GM12878 (cell line): ENCODE data around the gene ITGB5. TPM values are rescaled to one million over a fixed set of nuclear protein-coding genes. Genes with fewer than 3 reads are reported as not detected.

Experiments
- ATAC-seq: fragments of 200-7000 bp; cut with Tn5 transposase; 3 replicates; pipeline ENCODE4 v1.9.1; 2020; ENCODE audit warnings: mild to moderate bottlenecking, moderate library complexity
- BruUV-seq: library from RNA; stranded (reverse); fragments of 400-500 nt; replicated peaks from 2 replicates; lab custom pipeline; 2021; lab: Mats Ljungman, UMichigan
- CTCF ChIA-PET: fragments of 300-600 bp; sonication (Branson Sonifier 250); formaldehyde crosslinking; extraction: SDS; loops from one replicate; lab custom pipeline; 2021; ENCODE audit warnings: inconsistent platforms; lab: Yijun Ruan, JAX
- POLR2A ChIA-PET: fragments of 350-600 bp; formaldehyde crosslinking; extraction: SDS; loops from one replicate; lab custom pipeline; 2021; ENCODE audit warnings: inconsistent platforms; lab: Charles Lee
- RAD21 ChIA-PET: fragments of 300-600 bp; sonication (Branson Sonifier 250); formaldehyde crosslinking; loops from one replicate; lab custom pipeline; 2023; ENCODE audit warnings: antibody characterized with exemption; ENCODE audit not compliant: unreplicated experiment; lab: Charles Lee
- SMC1A ChIA-PET: fragments of 300-600 bp; sonication (Branson Sonifier 250); formaldehyde crosslinking; loops from one replicate; lab custom pipeline; 2023; ENCODE audit not compliant: unreplicated experiment, uncharacterized antibody; lab: Charles Lee
- DNase-seq: peaks from one replicate; pipeline ENCODE4 v3.0.0-alpha.2; 2011; ENCODE audit warnings: low read depth, low spot score
- FAIRE-seq: peaks from 3 replicates; lab custom pipeline; 2011; peaks lifted over from hg19 to GRCh38; lab: Jason Lieb, UNC
- H2AFZ ChIP-seq: 2 replicates; pipeline ENCODE4 v1.6.0; 2011; ENCODE audit warnings: low read depth, low read length, control low read depth; ENCODE audit not compliant: control insufficient read depth
- H3K27ac ChIP-seq: 2 replicates; pipeline ENCODE4 v1.5.1; 2011; ENCODE audit warnings: control low read depth; ENCODE audit not compliant: control insufficient read depth, insufficient read depth
- H3K27me3 ChIP-seq, 2 experiments: replicated peaks in 1 of 2; 2 replicates each; pipeline versions ENCODE4 v1.6.0 to v1.6.1; 2011; ENCODE audit warnings: low read length in 1 of 2; ENCODE audit not compliant: control insufficient read depth in 2 of 2, insufficient read depth in 2 of 2
- H3K36me3 ChIP-seq, 2 experiments: 2 replicates each; pipeline ENCODE4 v1.5.1; 2011; ENCODE audit warnings: low read length in 1 of 2; ENCODE audit not compliant: control insufficient read depth in 2 of 2, insufficient read depth in 2 of 2
- H3K4me1 ChIP-seq: 2 replicates; pipeline ENCODE4 v1.6.1; 2011; ENCODE audit warnings: mild to moderate bottlenecking, low read length, moderate library complexity, mixed read lengths; ENCODE audit not compliant: control insufficient read depth, insufficient read depth
- H3K4me2 ChIP-seq: 2 replicates; pipeline ENCODE4 v1.6.0; 2011; ENCODE audit warnings: control low read depth; ENCODE audit not compliant: control insufficient read depth, insufficient read depth
- H3K4me3 ChIP-seq: fragments of 200-600 bp; sonication (generic); 2 replicates; pipeline ENCODE4 v1.5.1; 2016
- H3K79me2 ChIP-seq: 2 replicates; pipeline ENCODE4 v1.6.0; 2011; ENCODE audit warnings: low read length; ENCODE audit not compliant: control insufficient read depth, insufficient read depth
- H3K9ac ChIP-seq: 2 replicates; pipeline ENCODE4 v1.8.0; 2011; ENCODE audit warnings: low read length, control low read depth, mixed read lengths; ENCODE audit not compliant: control insufficient read depth, insufficient read depth
- H3K9me3 ChIP-seq: replicated peaks from 3 replicates; pipeline ENCODE4 v1.5.1; 2011; ENCODE audit warnings: mild to moderate bottlenecking, low read length; ENCODE audit not compliant: control insufficient read depth, insufficient read depth
- H4K20me1 ChIP-seq: 2 replicates; pipeline ENCODE4 v1.6.0; 2011; ENCODE audit not compliant: control insufficient read depth, insufficient read depth
- BCL11A ChIP-seq: IDR thresholded peaks from 2 replicates; pipeline ENCODE4 v1.6.1; 2011; ENCODE audit warnings: low read depth, low read length
- CEBPB ChIP-seq, 2 experiments: fragments of 150-350 bp in 1 of 2; IDR thresholded peaks; 2 replicates each; pipeline ENCODE4 v1.6.1; 2012 to 2014; ENCODE audit warnings: low read depth in 2 of 2, low read length in 2 of 2, borderline replicate concordance in 1 of 2, inconsistent platforms in 1 of 2
- ESRRA ChIP-seq: IDR thresholded peaks from 2 replicates; pipeline ENCODE4 v1.6.1; 2012; ENCODE audit warnings: mild to moderate bottlenecking, low read length, improper control_type of control experiment
- HCFC1 ChIP-seq: fragments of 150-350 bp; IDR thresholded peaks from 2 replicates; pipeline ENCODE4 v1.6.1; 2014; ENCODE audit warnings: low read length
- NR2C2 ChIP-seq: IDR thresholded peaks from 2 replicates; pipeline ENCODE4 v1.6.1; 2011; ENCODE audit warnings: borderline replicate concordance, low read depth; ENCODE audit not compliant: control insufficient read depth, insufficient read length
- RAD51 ChIP-seq: fragments of 450-650 bp; IDR thresholded peaks from 2 replicates; pipeline ENCODE4 v1.6.1; 2016; ENCODE audit warnings: moderate library complexity, mild to moderate bottlenecking, inconsistent platforms
- RBBP5 ChIP-seq: fragments of 200-600 bp; sonication (generic); conservative IDR thresholded peaks from 2 replicates; pipeline ENCODE4 v1.6.1; 2016
- RELA ChIP-seq: fragments of 450-650 bp; IDR thresholded peaks from 2 replicates; pipeline ENCODE4 v1.8.0; 2014; ENCODE audit warnings: borderline replicate concordance; ENCODE audit not compliant: partially characterized antibody
- SMAD5 ChIP-seq: IDR thresholded peaks from 2 replicates; pipeline ENCODE4 v1.6.1; 2016; ENCODE audit warnings: antibody characterized with exemption, low read depth
- SMARCA5 ChIP-seq: fragments of 450-650 bp; IDR thresholded peaks from 2 replicates; pipeline ENCODE4 v1.6.1; 2017; ENCODE audit warnings: mild to moderate bottlenecking
- SPI1 ChIP-seq: IDR thresholded peaks from 2 replicates; pipeline ENCODE4 v1.6.1; 2011; ENCODE audit warnings: low read depth, mild to moderate bottlenecking, low read length, moderate library complexity, borderline replicate concordance; ENCODE audit not compliant: insufficient read depth
- SREBF1 ChIP-seq: IDR thresholded peaks from 2 replicates; pipeline ENCODE4 v1.6.1; 2012; ENCODE audit warnings: mild to moderate bottlenecking, low read length
- STAT3 ChIP-seq: IDR thresholded peaks from 2 replicates; pipeline ENCODE4 v1.6.1; 2011; ENCODE audit warnings: low read depth, low read length, improper control_type of control experiment
- WRNIP1 ChIP-seq: IDR thresholded peaks from 2 replicates; pipeline ENCODE4 v1.6.1; 2011; ENCODE audit warnings: low read depth, low read length, improper control_type of control experiment, borderline replicate concordance
- WGBS: methylation state at CpG from one replicate; pipeline ENCODE4 v1.1.6; 2016; ENCODE audit warnings: low lambda C conversion rate; ENCODE audit not compliant: insufficient replicate concordance, insufficient coverage; ENCODE audit errors: missing lambda C conversion rate; 5-methylcytosine and 5-hydroxymethylcytosine counted together
- in situ Hi-C: fragments of 300-500 bp; cut with MboI; formaldehyde crosslinking; loops from 9 replicates; pipeline ENCODE4 v1.14.3; 2018; ENCODE audit warnings: mixed read lengths
- intact Hi-C: fragments of 100-400 bp; cut with micrococcal nuclease; formaldehyde crosslinking; loops from one replicate; pipeline ENCODE4 v1.14.2; 2022; ENCODE audit not compliant: unreplicated experiment
- polyA plus RNA-seq, 11 experiments: library from polyadenylated mRNA; depleted of rRNA in 4 of 11; unstranded in 6 of 11; stranded (reverse) in 5 of 11; fragments of >200 nt; fragmentation: Nextera tagmentation in 4 of 11; fragmentation: Illumina TruSeq in 1 of 11; extraction: Ambion mirVana in 4 of 11; extraction: Trizol in 1 of 11; gene quantifications; 1 replicate in 1 of 11; 2 replicates in 10 of 11; pipeline versions ENCODE4 v1.2.1 to v1.2.3, GENCODE V29; 2011 to 2016; ENCODE audit warnings: inconsistent platforms in 2 of 11, missing spikeins in 2 of 11, low read depth in 1 of 11
- total RNA-seq, 4 experiments: library from RNA; depleted of rRNA in 3 of 4; stranded (reverse); fragments of >200 nt in 3 of 4; fragmentation: Illumina TruSeq in 1 of 4; extraction: Trizol in 1 of 4; gene quantifications; 2 replicates each; pipeline versions ENCODE4 v1.2.1 to v1.2.3, GENCODE V29; 2013 to 2021
- TF ChIP-seq, protein P1 (sequence below): fragments of 450-650 bp; IDR thresholded peaks from 2 replicates; pipeline ENCODE4 v1.6.1; 2017; ENCODE audit warnings: mild to moderate bottlenecking, moderate library complexity
- TF ChIP-seq, protein P2 (sequence below): fragments of 450-650 bp; formaldehyde crosslinking; IDR thresholded peaks from 2 replicates; pipeline ENCODE4 v1.4.0; 2020; ENCODE audit warnings: mild to moderate bottlenecking, moderate library complexity
- TF ChIP-seq, protein P3 (sequence below): fragments of 450-650 bp; IDR thresholded peaks from 2 replicates; pipeline ENCODE4 v1.6.1; 2017; ENCODE audit warnings: borderline replicate concordance

The ITGB5 gene
- total and polyA plus RNA-seq, 10 of the 15 experiments (the other 5 are each of a cell fraction or from before 2014, with no cell fraction given), result 0.05 to 10.0 (median 0.83) TPM; not detected in 2

DNA sequence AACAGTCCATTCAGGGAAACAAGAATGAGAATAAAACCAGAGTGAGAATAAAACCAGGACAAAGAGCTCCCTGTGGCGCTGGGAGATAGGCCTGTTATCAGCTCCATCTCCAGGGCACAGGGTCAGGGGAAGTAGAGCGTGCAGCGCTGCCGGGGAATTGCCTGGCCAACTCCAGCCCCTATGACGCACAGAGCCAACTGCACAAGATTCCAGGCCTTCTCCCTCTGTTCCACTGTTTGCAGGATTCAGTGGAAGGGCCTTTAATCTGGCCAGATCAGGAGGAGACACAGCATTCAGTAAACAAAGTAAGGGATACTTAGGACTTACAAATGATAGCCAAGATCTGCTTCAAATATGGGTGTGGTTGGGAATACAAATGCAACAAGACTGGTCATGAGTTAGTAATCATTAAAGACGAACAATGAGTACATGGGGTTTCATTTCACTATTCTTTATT lies 49.4 kb downstream of the ITGB5 start:
- in situ Hi-C loops, result no loop called here
- TF ChIP-seq RELA (no peak), HCFC1 (no peak), SPI1 (no peak), RAD51 (no peak), SREBF1 (no peak), SMAD5 (no peak), BCL11A (no peak), STAT3 (no peak), SMARCA5 (no peak), RBBP5 (no peak), NR2C2 (no peak), ESRRA (no peak), WRNIP1 (no peak), CEBPB (IDR thresholded peaks at IDR 0.05; ENCODE audit: borderline replicate concordance in 1 of 2, low read depth in 2 of 2, low read length in 2 of 2) (no peak)
- TF ChIP-seq, protein P1, sequence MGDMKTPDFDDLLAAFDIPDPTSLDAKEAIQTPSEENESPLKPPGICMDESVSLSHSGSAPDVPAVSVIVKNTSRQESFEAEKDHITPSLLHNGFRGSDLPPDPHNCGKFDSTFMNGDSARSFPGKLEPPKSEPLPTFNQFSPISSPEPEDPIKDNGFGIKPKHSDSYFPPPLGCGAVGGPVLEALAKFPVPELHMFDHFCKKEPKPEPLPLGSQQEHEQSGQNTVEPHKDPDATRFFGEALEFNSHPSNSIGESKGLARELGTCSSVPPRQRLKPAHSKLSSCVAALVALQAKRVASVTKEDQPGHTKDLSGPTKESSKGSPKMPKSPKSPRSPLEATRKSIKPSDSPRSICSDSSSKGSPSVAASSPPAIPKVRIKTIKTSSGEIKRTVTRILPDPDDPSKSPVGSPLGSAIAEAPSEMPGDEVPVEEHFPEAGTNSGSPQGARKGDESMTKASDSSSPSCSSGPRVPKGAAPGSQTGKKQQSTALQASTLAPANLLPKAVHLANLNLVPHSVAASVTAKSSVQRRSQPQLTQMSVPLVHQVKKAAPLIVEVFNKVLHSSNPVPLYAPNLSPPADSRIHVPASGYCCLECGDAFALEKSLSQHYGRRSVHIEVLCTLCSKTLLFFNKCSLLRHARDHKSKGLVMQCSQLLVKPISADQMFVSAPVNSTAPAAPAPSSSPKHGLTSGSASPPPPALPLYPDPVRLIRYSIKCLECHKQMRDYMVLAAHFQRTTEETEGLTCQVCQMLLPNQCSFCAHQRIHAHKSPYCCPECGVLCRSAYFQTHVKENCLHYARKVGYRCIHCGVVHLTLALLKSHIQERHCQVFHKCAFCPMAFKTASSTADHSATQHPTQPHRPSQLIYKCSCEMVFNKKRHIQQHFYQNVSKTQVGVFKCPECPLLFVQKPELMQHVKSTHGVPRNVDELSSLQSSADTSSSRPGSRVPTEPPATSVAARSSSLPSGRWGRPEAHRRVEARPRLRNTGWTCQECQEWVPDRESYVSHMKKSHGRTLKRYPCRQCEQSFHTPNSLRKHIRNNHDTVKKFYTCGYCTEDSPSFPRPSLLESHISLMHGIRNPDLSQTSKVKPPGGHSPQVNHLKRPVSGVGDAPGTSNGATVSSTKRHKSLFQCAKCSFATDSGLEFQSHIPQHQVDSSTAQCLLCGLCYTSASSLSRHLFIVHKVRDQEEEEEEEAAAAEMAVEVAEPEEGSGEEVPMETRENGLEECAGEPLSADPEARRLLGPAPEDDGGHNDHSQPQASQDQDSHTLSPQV, result no peak
- TF ChIP-seq, protein P2, sequence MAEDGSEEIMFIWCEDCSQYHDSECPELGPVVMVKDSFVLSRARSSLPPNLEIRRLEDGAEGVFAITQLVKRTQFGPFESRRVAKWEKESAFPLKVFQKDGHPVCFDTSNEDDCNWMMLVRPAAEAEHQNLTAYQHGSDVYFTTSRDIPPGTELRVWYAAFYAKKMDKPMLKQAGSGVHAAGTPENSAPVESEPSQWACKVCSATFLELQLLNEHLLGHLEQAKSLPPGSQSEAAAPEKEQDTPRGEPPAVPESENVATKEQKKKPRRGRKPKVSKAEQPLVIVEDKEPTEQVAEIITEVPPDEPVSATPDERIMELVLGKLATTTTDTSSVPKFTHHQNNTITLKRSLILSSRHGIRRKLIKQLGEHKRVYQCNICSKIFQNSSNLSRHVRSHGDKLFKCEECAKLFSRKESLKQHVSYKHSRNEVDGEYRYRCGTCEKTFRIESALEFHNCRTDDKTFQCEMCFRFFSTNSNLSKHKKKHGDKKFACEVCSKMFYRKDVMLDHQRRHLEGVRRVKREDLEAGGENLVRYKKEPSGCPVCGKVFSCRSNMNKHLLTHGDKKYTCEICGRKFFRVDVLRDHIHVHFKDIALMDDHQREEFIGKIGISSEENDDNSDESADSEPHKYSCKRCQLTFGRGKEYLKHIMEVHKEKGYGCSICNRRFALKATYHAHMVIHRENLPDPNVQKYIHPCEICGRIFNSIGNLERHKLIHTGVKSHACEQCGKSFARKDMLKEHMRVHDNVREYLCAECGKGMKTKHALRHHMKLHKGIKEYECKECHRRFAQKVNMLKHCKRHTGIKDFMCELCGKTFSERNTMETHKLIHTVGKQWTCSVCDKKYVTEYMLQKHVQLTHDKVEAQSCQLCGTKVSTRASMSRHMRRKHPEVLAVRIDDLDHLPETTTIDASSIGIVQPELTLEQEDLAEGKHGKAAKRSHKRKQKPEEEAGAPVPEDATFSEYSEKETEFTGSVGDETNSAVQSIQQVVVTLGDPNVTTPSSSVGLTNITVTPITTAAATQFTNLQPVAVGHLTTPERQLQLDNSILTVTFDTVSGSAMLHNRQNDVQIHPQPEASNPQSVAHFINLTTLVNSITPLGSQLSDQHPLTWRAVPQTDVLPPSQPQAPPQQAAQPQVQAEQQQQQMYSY (CRISPR knock-in tag), result no peak
- TF ChIP-seq, protein P3, sequence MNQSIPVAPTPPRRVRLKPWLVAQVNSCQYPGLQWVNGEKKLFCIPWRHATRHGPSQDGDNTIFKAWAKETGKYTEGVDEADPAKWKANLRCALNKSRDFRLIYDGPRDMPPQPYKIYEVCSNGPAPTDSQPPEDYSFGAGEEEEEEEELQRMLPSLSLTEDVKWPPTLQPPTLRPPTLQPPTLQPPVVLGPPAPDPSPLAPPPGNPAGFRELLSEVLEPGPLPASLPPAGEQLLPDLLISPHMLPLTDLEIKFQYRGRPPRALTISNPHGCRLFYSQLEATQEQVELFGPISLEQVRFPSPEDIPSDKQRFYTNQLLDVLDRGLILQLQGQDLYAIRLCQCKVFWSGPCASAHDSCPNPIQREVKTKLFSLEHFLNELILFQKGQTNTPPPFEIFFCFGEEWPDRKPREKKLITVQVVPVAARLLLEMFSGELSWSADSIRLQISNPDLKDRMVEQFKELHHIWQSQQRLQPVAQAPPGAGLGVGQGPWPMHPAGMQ, result no peak
- H3K79me2 ChIP-seq, result no peaks in the 10 kb centered on the region
- FAIRE-seq (no peak), DNase-seq (no peak), ATAC-seq (no peak)
- WGBS, result 74% methylated on average over 6 of the region's 6 CpGs
- no peaks in the 10 kb centered on the region for H4K20me1 ChIP-seq
- no peak overlapping the region for H3K4me2 ChIP-seq
- H3K27ac ChIP-seq, result no peak overlapping the region
- intact Hi-C loops, result no loop called here
- no peaks in the 10 kb centered on the region for H3K9me3 ChIP-seq
- no peaks in the 10 kb centered on the region; a peak in 1 of 4 replicates for H3K27me3 ChIP-seq
- BruUV-seq, result no TSS peak
- CTCF ChIA-PET, result interaction anchor here (0.7 kb wide), 1 partner anchor 20 kb away, joined by 6 read pairs; no protein-coding TSS in a partner anchor
- RAD21 ChIA-PET, result interaction anchor here (0.7 kb wide), 1 partner anchor 63 kb away, joined by 3 read pairs; no protein-coding TSS in a partner anchor
- POLR2A ChIA-PET, result no interaction called here
- H3K4me1 ChIP-seq, result peaks cover 14% of the 10 kb centered on the region
- no peak overlapping the region for H3K9ac ChIP-seq
- H2AFZ ChIP-seq, result no peak overlapping the region
- H3K36me3 ChIP-seq, result no peaks in the 10 kb centered on the region
- H3K4me3 ChIP-seq, result no peak overlapping the region
- SMC1A ChIA-PET, result interaction anchor here (0.7 kb wide), 1 partner anchor 67 kb away, joined by 4 read pairs; no protein-coding TSS in a partner anchor
